HCT116 (cell line): ENCODE data around the gene ARHGAP27. TPM values are rescaled to one million over a fixed set of nuclear protein-coding genes. Genes with fewer than 3 reads are reported as not detected.

ENCODE experiments used
- ATAC-seq: fragments of 200-7000 bp; cut with Tn5 transposase; 2 replicates; pipeline ENCODE4 v1.9.1; 2020; ENCODE audit warnings: mild to moderate bottlenecking, moderate library complexity
- BruUV-seq: library from RNA; stranded (reverse); fragments of 400-500 nt; replicated peaks from 2 replicates; lab custom pipeline; 2021; lab: Mats Ljungman, UMichigan
- CTCF ChIA-PET: fragments of 300-600 bp; sonication (Branson Sonifier 250); formaldehyde crosslinking; loops from one replicate; lab custom pipeline; 2021; ENCODE audit warnings: antibody characterized with exemption; lab: Charles Lee
- POLR2A ChIA-PET: fragments of 300-600, 350-600 bp; sonication (Branson Sonifier 250); formaldehyde crosslinking; loops from one replicate; lab custom pipeline; 2021; ENCODE audit warnings: antibody characterized with exemption; lab: Charles Lee
- RAD21 ChIA-PET, 2 experiments: fragments of 300-600 bp; sonication (Branson Sonifier 250); formaldehyde crosslinking; loops; one replicate each; lab custom pipeline; 2023; ENCODE audit warnings: low total read pairs in 2 of 2; ENCODE audit not compliant: uncharacterized antibody in 2 of 2, unreplicated experiment in 2 of 2, low non-redundant PET in 1 of 2; lab: Charles Lee
- DNase-seq: peaks from one replicate; pipeline ENCODE4 v3.0.0-alpha.2; 2010; ENCODE audit warnings: low read depth, low spot score
- H2AFZ ChIP-seq: fragments of 200-600 bp; shearing (Covaris generic), sonication (generic); 2 replicates; pipeline ENCODE4 v1.6.1; 2017; ENCODE audit warnings: low read depth, mixed run types, mixed read lengths, antibody characterized with exemption, low read length; ENCODE audit not compliant: poor library complexity, severe bottlenecking
- H3K27ac ChIP-seq: 2 replicates; pipeline ENCODE4 v1.5.1; 2012; ENCODE audit warnings: low read depth, low read length
- H3K27me3 ChIP-seq: fragments of 200-600 bp; sonication (generic); 2 replicates; pipeline ENCODE4 v1.6.1; 2016; ENCODE audit warnings: mixed run types, low read length, mixed read lengths; ENCODE audit not compliant: insufficient read depth
- H3K36me3 ChIP-seq, 2 experiments: fragments of 200-500 bp in 1 of 2; fragments of 200-600 bp in 1 of 2; sonication (Bioruptor generic) in 1 of 2; sonication (generic) in 1 of 2; 2 replicates each; pipeline versions ENCODE4 v1.5.1 to v1.6.1; 2014 to 2016; ENCODE audit warnings: low read length in 2 of 2, inconsistent platforms in 1 of 2, mixed read lengths in 1 of 2, mixed run types in 1 of 2; ENCODE audit not compliant: insufficient read depth in 2 of 2, control insufficient read depth in 1 of 2
- H3K4me1 ChIP-seq, 2 experiments: fragments of 200-600 bp in 1 of 2; sonication (generic) in 1 of 2; 2 replicates each; pipeline versions ENCODE4 v1.5.1 to v1.6.1; 2012 to 2017; ENCODE audit warnings: low read length in 2 of 2, inconsistent platforms in 1 of 2, mild to moderate bottlenecking in 1 of 2, mixed read lengths in 1 of 2, mixed run types in 1 of 2, moderate library complexity in 1 of 2; ENCODE audit not compliant: insufficient read depth in 2 of 2, control insufficient read depth in 1 of 2
- H3K4me2 ChIP-seq: fragments of 200-600 bp; sonication (generic); 2 replicates; pipeline ENCODE4 v1.6.1; 2017; ENCODE audit warnings: mixed run types, low read length, mixed read lengths
- H3K4me3 ChIP-seq, 2 experiments: fragments of 200-600 bp in 1 of 2; sonication (generic) in 1 of 2; replicated peaks in 1 of 2; 2 replicates each; pipeline ENCODE4 v1.5.1; 2011 to 2016; ENCODE audit warnings: low read length in 2 of 2, control low read depth in 1 of 2, low read depth in 1 of 2, mild to moderate bottlenecking in 1 of 2, mixed read lengths in 1 of 2, mixed run types in 1 of 2
- H3K79me2 ChIP-seq: fragments of 200-600 bp; sonication (generic); 2 replicates; pipeline ENCODE4 v1.6.1; 2017; ENCODE audit warnings: mild to moderate bottlenecking, mixed run types, low read length, moderate library complexity, mixed read lengths; ENCODE audit not compliant: insufficient read depth
- H3K9ac ChIP-seq: fragments of 200-600 bp; sonication (generic); 2 replicates; pipeline ENCODE4 v1.6.1; 2016; ENCODE audit warnings: low read length, mixed read lengths
- H3K9me2 ChIP-seq: fragments of 200-600 bp; sonication (generic), shearing (Covaris generic); 2 replicates; pipeline ENCODE4 v1.6.1; 2017; ENCODE audit warnings: mixed run types, mild to moderate bottlenecking, moderate library complexity; ENCODE audit not compliant: insufficient read depth
- H3K9me3 ChIP-seq, 2 experiments: fragments of 200-500 bp in 1 of 2; fragments of 200-600 bp in 1 of 2; sonication (Bioruptor generic) in 1 of 2; sonication (generic) in 1 of 2; 2 replicates each; pipeline ENCODE4 v1.6.1; 2014 to 2017; ENCODE audit warnings: low read length in 2 of 2, mixed read lengths in 2 of 2, inconsistent platforms in 1 of 2, low read depth in 1 of 2, mild to moderate bottlenecking in 1 of 2, mixed run types in 1 of 2, moderate library complexity in 1 of 2; ENCODE audit not compliant: control insufficient read depth in 1 of 2, insufficient read depth in 1 of 2
- H4K20me1 ChIP-seq: fragments of 200-600 bp; sonication (generic), shearing (Covaris generic); 2 replicates; pipeline ENCODE4 v1.6.1; 2017; ENCODE audit warnings: mixed run types, mild to moderate bottlenecking, moderate library complexity; ENCODE audit not compliant: insufficient read depth
- CBX3 ChIP-seq: IDR thresholded peaks from 2 replicates; pipeline ENCODE4 v1.6.1; 2012; ENCODE audit warnings: low read depth
- CEBPB ChIP-seq: IDR thresholded peaks from 2 replicates; pipeline ENCODE4 v1.6.1; 2012; ENCODE audit warnings: low read depth
- EZH2phosphoT487 ChIP-seq: fragments of 200-600 bp; IDR thresholded peaks from 2 replicates; pipeline ENCODE4 v1.6.1; 2018; ENCODE audit warnings: antibody characterized with exemption, borderline replicate concordance
- FOSL1 ChIP-seq: IDR thresholded peaks from 2 replicates; pipeline ENCODE4 v1.6.1; 2012; ENCODE audit warnings: low read depth
- JUND ChIP-seq: IDR thresholded peaks from 2 replicates; pipeline ENCODE4 v1.6.1; 2012
- RAD21 ChIP-seq: IDR thresholded peaks from 2 replicates; pipeline ENCODE4 v1.6.1; 2012; ENCODE audit warnings: low read depth, mild to moderate bottlenecking
- ZFX ChIP-seq: fragments of 450-650 bp; IDR thresholded peaks from 2 replicates; pipeline ENCODE4 v1.6.1; 2017
- intact Hi-C: fragments of 100-400 bp; cut with micrococcal nuclease; formaldehyde crosslinking; loops from 2 replicates; pipeline ENCODE4 v1.10.0; 2022
- total RNA-seq: library from RNA; stranded (reverse); gene quantifications from one replicate; pipeline ENCODE4 v1.2.1, GENCODE V29; 2021; ENCODE audit not compliant: unreplicated experiment
- TF ChIP-seq, protein P1 (sequence below): IDR thresholded peaks from 2 replicates; pipeline ENCODE4 v1.6.1; 2011; ENCODE audit warnings: mild to moderate bottlenecking, low read length, moderate library complexity; ENCODE audit not compliant: insufficient replicate concordance; ENCODE audit errors: extremely low read depth
- TF ChIP-seq, protein P2 (sequence below), 3 experiments: fragments of 200-600 bp in 1 of 3; sonication (generic) in 1 of 3; IDR thresholded peaks in 2 of 3; conservative IDR thresholded peaks in 1 of 3; 2 replicates each; pipeline ENCODE4 v1.5.1; 2012 to 2017; ENCODE audit warnings: low read depth in 2 of 3, low read length in 2 of 3, antibody characterized with exemption in 1 of 3, borderline replicate concordance in 1 of 3, control low read depth in 1 of 3, mild to moderate bottlenecking in 1 of 3, mixed read lengths in 1 of 3, mixed run types in 1 of 3, moderate library complexity in 1 of 3; ENCODE audit not compliant: insufficient read depth in 1 of 3
- TF ChIP-seq, protein P3 (sequence below): IDR thresholded peaks from 2 replicates; pipeline ENCODE4 v1.6.1; 2012

The ARHGAP27 gene
- total RNA-seq, 1 experiment from 2014 or later = 46.7 TPM

DNA sequence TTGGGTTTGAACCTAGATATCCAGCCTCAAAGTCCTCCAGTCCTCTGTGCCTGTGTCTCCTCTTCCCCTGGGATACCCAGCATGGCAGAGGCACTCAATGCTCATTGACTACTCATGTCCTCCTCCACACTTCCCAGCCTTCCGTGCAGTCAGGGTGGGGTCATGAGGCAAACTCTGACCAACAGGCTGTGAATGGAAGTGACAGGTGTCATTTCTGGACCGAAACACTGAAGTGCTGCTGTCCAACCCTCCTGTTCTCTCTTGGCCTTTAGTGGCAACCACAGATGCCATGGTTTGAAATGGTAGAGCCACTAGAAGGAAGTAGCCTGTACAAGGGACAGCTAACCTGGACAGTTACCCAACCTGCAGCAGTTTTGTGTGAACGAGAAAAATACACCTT lies 69.2 kb downstream of the ARHGAP27 start:
- no peak overlapping the region for H3K9ac ChIP-seq
- H3K79me2 ChIP-seq = no peaks in the 10 kb centered on the region
- peaks cover 6 to 20% of the 10 kb centered on the region in 2 experiments; a peak in 3 of 4 replicates for H3K4me1 ChIP-seq
- no peak overlapping the region for H3K4me2 ChIP-seq
- no peaks in the 10 kb centered on the region for H3K9me2 ChIP-seq
- no TSS peak for BruUV-seq
- no peaks in the 10 kb centered on the region for H3K27me3 ChIP-seq
- ChIA-PET CTCF (no interaction called here), RAD21 (no interaction called here), POLR2A (no interaction called here)
- ATAC-seq = no peak
- H2AFZ ChIP-seq = no peak overlapping the region
- no peaks in the 10 kb centered on the region for H4K20me1 ChIP-seq
- H3K36me3 ChIP-seq = no peaks in the 10 kb centered on the region
- no peaks in the 10 kb centered on the region for H3K9me3 ChIP-seq
- H3K27ac ChIP-seq = no peak overlapping the region
- TF ChIP-seq CBX3 = no peak
- no peak for TF ChIP-seq EZH2phosphoT487
- no peak for TF ChIP-seq RAD21
- TF ChIP-seq, protein P1, sequence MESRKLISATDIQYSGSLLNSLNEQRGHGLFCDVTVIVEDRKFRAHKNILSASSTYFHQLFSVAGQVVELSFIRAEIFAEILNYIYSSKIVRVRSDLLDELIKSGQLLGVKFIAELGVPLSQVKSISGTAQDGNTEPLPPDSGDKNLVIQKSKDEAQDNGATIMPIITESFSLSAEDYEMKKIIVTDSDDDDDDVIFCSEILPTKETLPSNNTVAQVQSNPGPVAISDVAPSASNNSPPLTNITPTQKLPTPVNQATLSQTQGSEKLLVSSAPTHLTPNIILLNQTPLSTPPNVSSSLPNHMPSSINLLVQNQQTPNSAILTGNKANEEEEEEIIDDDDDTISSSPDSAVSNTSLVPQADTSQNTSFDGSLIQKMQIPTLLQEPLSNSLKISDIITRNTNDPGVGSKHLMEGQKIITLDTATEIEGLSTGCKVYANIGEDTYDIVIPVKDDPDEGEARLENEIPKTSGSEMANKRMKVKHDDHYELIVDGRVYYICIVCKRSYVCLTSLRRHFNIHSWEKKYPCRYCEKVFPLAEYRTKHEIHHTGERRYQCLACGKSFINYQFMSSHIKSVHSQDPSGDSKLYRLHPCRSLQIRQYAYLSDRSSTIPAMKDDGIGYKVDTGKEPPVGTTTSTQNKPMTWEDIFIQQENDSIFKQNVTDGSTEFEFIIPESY = no peak
- no peak for TF ChIP-seq JUND
- intact Hi-C loops = no loop called here
- no peak overlapping the region for H3K4me3 ChIP-seq
- no peak for DNase-seq

DNA sequence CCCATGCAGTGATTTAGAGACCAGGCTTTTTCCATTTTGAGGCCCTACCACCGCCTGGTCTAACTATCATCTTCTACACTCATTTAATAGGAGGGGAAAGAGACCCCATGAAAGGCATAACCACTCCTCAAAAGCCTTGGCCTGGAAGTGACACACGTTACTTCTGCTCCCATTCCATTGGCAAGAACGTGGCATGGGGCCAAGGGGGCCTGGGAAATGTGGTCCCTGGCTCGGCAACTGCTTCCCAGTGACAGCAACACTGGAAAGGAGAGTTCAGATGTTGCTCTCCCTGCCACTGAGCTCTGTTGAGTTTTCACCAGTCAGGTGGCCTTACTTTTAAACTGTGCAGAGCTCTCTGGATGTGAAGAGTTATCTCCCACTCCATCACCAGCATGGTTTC lies 70.7 kb downstream of the ARHGAP27 start:
- TF ChIP-seq EZH2phosphoT487 (no peak), FOSL1 (no peak), ZFX (no peak), CEBPB (no peak)
- TF ChIP-seq, protein P2, sequence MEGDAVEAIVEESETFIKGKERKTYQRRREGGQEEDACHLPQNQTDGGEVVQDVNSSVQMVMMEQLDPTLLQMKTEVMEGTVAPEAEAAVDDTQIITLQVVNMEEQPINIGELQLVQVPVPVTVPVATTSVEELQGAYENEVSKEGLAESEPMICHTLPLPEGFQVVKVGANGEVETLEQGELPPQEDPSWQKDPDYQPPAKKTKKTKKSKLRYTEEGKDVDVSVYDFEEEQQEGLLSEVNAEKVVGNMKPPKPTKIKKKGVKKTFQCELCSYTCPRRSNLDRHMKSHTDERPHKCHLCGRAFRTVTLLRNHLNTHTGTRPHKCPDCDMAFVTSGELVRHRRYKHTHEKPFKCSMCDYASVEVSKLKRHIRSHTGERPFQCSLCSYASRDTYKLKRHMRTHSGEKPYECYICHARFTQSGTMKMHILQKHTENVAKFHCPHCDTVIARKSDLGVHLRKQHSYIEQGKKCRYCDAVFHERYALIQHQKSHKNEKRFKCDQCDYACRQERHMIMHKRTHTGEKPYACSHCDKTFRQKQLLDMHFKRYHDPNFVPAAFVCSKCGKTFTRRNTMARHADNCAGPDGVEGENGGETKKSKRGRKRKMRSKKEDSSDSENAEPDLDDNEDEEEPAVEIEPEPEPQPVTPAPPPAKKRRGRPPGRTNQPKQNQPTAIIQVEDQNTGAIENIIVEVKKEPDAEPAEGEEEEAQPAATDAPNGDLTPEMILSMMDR (IDR thresholded peaks at IDR 0.05 in 2 of 3, conservative IDR thresholded peaks at IDR 0.05 in 1 of 3; ENCODE audit: borderline replicate concordance in 1 of 3, insufficient read depth in 1 of 3, low read depth in 2 of 3, low read length in 2 of 3) = no peak
- TF ChIP-seq, protein P3, sequence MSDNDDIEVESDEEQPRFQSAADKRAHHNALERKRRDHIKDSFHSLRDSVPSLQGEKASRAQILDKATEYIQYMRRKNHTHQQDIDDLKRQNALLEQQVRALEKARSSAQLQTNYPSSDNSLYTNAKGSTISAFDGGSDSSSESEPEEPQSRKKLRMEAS = no peak
- ATAC-seq = no peak
- H3K9me3 ChIP-seq = no peaks in the 10 kb centered on the region
- H2AFZ ChIP-seq = no peak overlapping the region
- no peak for DNase-seq
- ChIA-PET POLR2A (interaction anchor here (0.6 kb wide), 1 partner anchor 35 kb away, joined by 3 read pairs; no protein-coding TSS in a partner anchor), RAD21 (no interaction called here), CTCF (interaction anchor here (1.0 kb wide), 1 partner anchor 84 kb away, joined by 4 read pairs; no protein-coding TSS in a partner anchor)
- intact Hi-C loops = no loop called here
- no peak overlapping the region for H3K4me3 ChIP-seq
- no peak overlapping the region for H3K4me2 ChIP-seq
- H3K27ac ChIP-seq = no peak overlapping the region
- H3K27me3 ChIP-seq = no peaks in the 10 kb centered on the region
- no peaks in the 10 kb centered on the region for H4K20me1 ChIP-seq
- H3K4me1 ChIP-seq = peaks cover 4 to 12% of the 10 kb centered on the region in 2 experiments; a peak in 3 of 4 replicates
- H3K9ac ChIP-seq = no peak overlapping the region
- no peaks in the 10 kb centered on the region for H3K79me2 ChIP-seq
- H3K36me3 ChIP-seq = no peaks in the 10 kb centered on the region
- no peaks in the 10 kb centered on the region for H3K9me2 ChIP-seq
- no TSS peak for BruUV-seq
